Middle frontal gyrus (tissue), 1 donor: Measurements from ENCODE around the gene CDKN2B-AS1.

Experiments
- DNase-seq: peaks from one replicate; pipeline ENCODE4 v3.0.0-alpha.2; 2015; ENCODE audit warnings: low spot score; ENCODE audit errors: extremely low spot score

CDKN2B-AS1 gene

DNA sequence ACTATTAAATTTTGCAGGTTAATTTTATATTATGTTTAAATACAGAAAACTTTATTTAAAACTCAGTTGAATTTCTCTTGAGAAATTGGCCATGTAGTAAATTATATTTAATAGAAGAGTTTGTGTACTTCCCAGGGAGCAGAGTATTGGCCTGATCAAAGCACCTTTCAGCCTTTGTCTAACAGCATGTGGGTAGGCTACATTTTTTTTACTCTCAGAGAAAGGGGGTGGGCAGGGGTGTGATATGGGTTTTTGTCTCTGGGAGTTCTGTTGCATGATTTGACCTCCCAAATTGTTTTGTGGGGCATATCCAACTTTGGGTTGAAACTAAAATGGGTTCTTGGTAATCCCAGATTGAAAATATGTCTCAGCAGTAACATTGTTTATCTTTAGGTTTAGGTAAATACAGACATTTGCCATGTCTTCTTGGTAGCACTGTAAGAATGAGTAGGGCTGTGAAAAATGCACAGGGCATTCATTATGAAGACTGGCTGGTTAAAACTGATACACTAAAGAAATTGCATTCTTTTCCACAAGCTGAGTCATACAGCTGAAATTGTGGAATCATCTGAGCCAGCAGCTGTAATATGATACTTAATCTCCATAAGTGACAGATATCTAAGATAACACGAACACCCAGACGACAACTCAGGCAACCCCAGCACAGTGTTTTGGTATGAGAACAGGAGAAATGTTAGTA, 89.9 kb downstream of the CDKN2B-AS1 start:
- DNase-seq = no peak

GRCh38 chr9:22088053-22088716, 93.6 kb downstream of the CDKN2B-AS1 start:
- DNase-seq = no peak

DNA sequence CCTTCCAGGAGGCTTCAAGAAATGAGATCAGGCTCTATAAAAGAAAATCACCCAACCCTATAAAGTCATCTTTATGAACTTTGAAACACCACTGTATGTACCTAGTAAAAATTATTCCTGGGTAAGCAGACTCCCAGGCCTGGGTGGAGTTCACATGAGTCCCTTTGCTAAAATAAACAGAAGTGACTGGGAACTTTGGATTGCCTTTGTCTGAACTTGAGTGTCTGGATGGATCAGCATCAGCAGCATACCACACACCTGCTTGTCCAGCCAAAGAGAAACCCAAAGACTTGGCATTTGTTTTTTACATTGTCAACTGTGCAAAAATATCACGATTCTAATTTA, 94.1 kb downstream of the CDKN2B-AS1 start:
- no peak for DNase-seq

DNA sequence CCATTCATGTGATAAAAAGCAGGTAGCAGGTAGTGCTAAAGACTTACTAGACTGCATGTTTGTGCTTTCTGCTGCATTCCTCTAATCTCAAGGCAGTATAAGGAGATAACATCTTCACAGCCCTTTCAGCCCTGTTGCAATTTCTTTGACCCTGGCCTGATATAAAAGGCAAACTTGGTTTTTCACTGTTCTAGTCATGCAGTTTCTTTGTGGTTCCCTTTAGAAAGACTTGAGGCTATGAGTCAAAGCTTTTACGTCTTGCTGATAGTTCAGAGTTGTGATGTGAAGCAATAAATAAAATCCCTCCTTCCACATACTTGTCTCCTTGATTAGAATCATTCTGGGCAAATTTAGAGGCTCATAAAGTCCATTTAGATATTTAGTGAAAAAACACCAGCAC, 103.1 kb downstream of the CDKN2B-AS1 start:
- no peak for DNase-seq

DNA sequence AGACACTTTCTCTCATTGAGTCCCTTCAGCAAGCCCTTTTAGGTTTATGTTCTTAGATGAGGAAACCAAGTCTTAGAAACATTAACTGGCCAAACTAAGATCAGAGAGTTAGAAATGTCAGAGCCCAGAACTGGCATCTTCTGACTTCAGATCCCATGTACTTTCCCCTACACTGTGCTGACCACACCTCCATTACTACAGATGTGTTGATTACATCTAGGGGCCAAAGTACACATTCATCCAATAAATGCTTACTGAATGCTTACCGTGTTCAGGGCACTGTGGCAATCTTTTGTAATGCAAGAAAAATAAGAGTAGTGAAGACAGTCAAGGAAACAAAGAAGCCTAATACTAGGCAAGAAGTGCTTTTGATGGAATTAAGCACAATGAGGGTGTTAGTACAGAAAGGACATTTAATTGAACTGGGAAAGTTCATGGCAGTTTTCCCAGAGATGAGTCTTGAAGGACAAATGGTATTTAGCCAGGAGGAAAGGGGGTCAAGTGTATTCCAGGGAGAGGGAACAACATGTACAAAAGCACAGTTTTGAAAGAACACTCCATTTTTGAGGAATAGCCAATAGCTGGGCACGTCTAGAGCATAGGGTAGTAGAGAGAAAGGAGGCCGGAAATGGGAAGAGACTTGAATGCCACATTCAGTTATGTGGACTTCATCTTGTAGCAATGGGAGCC, 104.2 kb downstream of the CDKN2B-AS1 start:
- DNase-seq = no peak

- DNase-seq = no peak
Measured at GRCh38 chr9:22100626-22101025, 106.0 kb downstream of the CDKN2B-AS1 start.

DNA sequence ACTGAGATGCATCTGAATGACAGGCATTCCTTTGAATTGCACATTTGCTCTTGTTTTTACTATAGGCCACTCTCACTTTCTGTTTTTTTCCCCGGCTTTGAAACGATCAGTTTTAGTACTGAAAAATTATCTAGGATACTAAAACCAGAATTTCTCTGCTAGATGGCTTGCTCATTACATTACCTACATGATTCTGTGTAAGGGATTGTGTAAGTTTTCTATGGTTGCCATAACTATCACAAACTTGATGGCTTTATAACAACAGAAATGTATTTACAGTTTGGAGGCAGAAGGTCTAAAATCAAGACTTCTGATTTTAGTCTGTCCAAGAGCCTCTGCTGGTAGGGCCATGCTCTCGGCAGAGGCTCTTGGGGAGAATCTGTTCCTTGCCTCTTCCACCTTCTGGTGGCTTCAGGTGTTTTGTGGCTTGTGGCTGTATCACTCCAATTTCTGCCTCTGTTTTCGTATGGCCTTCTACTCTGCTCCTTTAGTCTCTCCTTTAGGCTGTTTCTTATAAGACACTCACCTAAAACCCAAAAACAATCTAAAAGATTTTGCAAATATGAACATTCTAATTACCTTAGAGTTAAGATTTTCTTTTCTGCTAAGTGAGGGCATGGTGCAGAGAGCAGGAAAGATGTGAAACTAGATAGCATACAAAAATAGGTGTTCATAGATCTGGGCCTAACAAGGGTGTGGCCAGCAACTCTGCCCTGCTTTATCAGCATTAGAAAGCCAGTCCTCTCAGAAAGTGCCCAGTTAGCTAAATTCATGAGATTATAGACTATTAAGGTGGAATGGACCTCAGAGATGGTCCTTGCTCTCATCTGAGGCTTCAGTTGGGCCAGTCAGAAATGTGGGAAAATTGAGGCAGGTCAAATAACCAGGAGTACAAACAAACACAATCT, 107.8 kb downstream of the CDKN2B-AS1 start:
- no peak for DNase-seq

DNA sequence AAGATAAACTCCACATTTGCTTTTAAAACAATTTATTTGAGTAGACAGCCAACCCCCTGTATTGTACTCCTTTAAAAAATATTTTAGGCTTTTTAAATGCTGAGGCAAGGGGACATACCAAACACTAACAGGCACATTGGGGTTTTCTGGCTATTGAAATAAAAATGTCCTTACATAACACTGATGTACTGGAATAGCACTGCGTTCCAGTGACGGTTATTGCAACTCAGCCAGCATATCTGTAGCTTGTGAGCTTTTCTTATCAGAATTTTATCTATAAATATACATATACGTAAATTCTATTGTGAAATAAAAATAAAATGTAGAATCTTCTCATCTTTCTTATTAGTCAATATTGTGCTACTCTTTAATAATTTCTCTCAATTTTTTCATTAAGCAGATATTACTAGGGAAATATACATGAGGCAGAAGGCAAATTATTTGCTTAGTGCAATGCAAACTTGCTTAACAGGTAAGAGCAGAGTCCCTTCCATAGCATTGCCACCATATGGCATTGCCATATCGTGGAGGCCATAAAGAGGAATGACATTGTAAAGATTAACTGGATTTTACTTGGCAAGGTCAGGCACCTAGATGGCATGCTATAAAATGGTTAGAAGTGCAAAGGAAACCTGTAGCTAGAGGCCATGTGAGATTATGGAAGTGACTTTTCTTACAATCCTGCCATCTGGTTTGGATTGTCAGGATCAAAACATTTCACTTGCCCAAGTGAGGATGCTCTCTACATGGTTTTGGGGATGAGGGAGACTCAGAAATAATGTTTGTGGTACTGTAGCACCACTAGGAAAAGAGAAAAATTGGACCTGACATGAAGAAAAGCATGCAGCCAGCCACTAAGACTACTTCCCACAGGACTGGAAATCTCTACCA, 109.3 kb downstream of the CDKN2B-AS1 start:
- DNase-seq = no peak

DNA sequence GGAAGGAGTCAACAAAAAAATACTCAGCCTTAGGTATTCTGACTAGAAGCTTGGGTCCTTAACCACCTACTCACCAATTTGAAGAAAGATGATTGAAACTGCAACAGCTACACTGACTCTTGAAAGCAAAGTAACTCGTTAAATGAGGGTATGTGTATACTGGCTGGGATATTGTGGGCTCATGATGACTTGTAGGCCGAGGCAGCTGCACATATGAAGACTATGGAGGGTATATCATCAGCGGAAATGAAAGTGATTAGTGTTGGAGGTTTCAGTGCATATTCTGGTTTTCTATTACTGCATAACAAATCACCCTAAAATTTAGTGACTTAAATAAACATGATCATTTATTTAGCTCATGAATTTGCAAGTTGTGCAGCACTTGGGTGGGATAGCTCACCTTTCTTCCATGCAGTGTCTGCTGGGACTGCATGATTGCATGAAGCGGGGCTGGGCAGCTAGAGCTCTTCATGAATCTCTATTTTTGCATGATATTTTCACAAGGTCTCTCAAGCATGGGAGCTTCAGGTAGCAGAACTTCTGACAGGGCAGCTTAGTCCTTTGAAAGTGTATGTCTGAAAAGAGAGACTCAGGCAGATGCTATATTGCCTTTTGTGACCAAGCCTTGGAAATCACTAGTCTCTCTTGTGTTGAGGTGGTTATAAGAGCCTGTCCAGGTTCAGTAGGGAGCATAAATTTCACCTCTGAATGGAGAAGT, 110.6 kb downstream of the CDKN2B-AS1 start:
- no peak for DNase-seq

- DNase-seq = no peak
Measured at GRCh38 chr9:22107202-22108045, 112.8 kb downstream of the CDKN2B-AS1 start.

GRCh38 chr9:22108581-22109370, 114.2 kb downstream of the CDKN2B-AS1 start:
- DNase-seq = no peak

GRCh38 chr9:22111176-22111953, 116.8 kb downstream of the CDKN2B-AS1 start:
- DNase-seq = no peak

DNA sequence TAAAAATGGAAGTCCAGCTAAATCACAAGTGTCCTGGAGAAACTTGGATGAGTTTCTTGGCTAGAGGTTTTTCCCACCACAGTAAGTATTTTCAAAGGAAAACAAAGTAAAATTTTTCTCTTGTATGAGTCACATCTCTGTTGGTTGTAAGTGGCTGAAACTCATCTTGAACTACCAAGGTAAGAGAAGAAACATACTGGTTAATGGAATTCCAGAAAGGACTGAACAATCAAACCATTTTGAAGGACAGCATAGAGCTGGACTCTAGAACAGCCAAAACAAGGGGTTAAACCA, 117.3 kb downstream of the CDKN2B-AS1 start:
- DNase-seq = no peak

- no peak for DNase-seq
Measured at GRCh38 chr9:22112870-22113821, 118.6 kb downstream of the CDKN2B-AS1 start.

- DNase-seq = no peak
Measured at GRCh38 chr9:22114956-22115355, 120.4 kb downstream of the CDKN2B-AS1 start.

- no peak for DNase-seq
Measured at GRCh38 chr9:22116758-22117157, 122.2 kb downstream of the CDKN2B-AS1 start.
